SK-N-SH treated with all-trans-retinoic acid at 6 μM for 48 hours (cell line): ENCODE data around the gene TLE2.

Source experiments
- ATAC-seq: fragments of 200-7000 bp; cut with Tn5 transposase; 3 replicates; pipeline ENCODE4 v1.9.1; 2020; ENCODE audit warnings: mild to moderate bottlenecking, moderate library complexity
- BACH2 ChIP-seq: fragments of 250-450 bp; sonication (Bioruptor Pico); IDR thresholded peaks from 2 replicates; pipeline ENCODE4 v1.9.0; 2021; ENCODE audit warnings: mild to moderate bottlenecking, borderline replicate concordance
- CSDC2 ChIP-seq: fragments of 250-450 bp; sonication (Bioruptor Pico); IDR thresholded peaks from 2 replicates; pipeline ENCODE4 v1.5.0; 2020; ENCODE audit warnings: mild to moderate bottlenecking, moderate library complexity
- ESRRG ChIP-seq: fragments of 250-450 bp; sonication (Bioruptor Pico); IDR thresholded peaks from 2 replicates; pipeline ENCODE4 v1.6.1; 2021; ENCODE audit warnings: mild to moderate bottlenecking
- ISL1 ChIP-seq: fragments of 250-450 bp; sonication (Bioruptor Pico); IDR thresholded peaks from 2 replicates; pipeline ENCODE4 v2.1.2; 2022; ENCODE audit warnings: mild to moderate bottlenecking, moderate library complexity
- OSR1 ChIP-seq: fragments of 250-450 bp; sonication (Bioruptor Pico); IDR thresholded peaks from 2 replicates; pipeline ENCODE4 v1.8.0; 2022; ENCODE audit warnings: moderate library complexity, mild to moderate bottlenecking, inconsistent platforms
- PPARA ChIP-seq: fragments of 250-450 bp; sonication (Bioruptor Pico); IDR thresholded peaks from 2 replicates; pipeline ENCODE4 v1.5.0; 2020; ENCODE audit warnings: mild to moderate bottlenecking, borderline replicate concordance
- RARB ChIP-seq: fragments of 250-450 bp; sonication (Bioruptor Pico); IDR thresholded peaks from 2 replicates; pipeline ENCODE4 v1.8.0; 2021; ENCODE audit warnings: mild to moderate bottlenecking, moderate library complexity
- TCF4 ChIP-seq: fragments of 250-450 bp; sonication (Bioruptor Pico); IDR thresholded peaks from 2 replicates; pipeline ENCODE4 v1.8.0; 2021; ENCODE audit warnings: mild to moderate bottlenecking, moderate library complexity, borderline replicate concordance
- TOX ChIP-seq: fragments of 250-450 bp; sonication (Bioruptor Pico); IDR thresholded peaks from 2 replicates; pipeline ENCODE4 v1.8.0; 2021; ENCODE audit warnings: mild to moderate bottlenecking, moderate library complexity, borderline replicate concordance
- ZC3H10 ChIP-seq: fragments of 250-450 bp; sonication (Bioruptor Pico); IDR thresholded peaks from 2 replicates; pipeline ENCODE4 v1.5.1; 2021; ENCODE audit warnings: mild to moderate bottlenecking, moderate library complexity
- ZFP30 ChIP-seq: fragments of 450-650 bp; formaldehyde crosslinking; IDR thresholded peaks from 2 replicates; pipeline ENCODE4 v1.5.0; 2022; ENCODE audit warnings: mild to moderate bottlenecking, moderate library complexity
- ZNF565 ChIP-seq: fragments of 450-650 bp; formaldehyde crosslinking; conservative IDR thresholded peaks from 2 replicates; pipeline ENCODE4 v1.5.0; 2020; ENCODE audit warnings: low read depth, mild to moderate bottlenecking, moderate library complexity
- ZNF70 ChIP-seq: fragments of 450-650 bp; formaldehyde crosslinking; IDR thresholded peaks from 2 replicates; pipeline ENCODE4 v1.5.0; 2020; ENCODE audit warnings: mild to moderate bottlenecking, moderate library complexity
- ZNF8 ChIP-seq: fragments of 450-650 bp; formaldehyde crosslinking; IDR thresholded peaks from 2 replicates; pipeline ENCODE4 v1.5.0; 2020; ENCODE audit warnings: mild to moderate bottlenecking, moderate library complexity
- TF ChIP-seq, protein P1 (sequence below): fragments of 250-450 bp; sonication (Bioruptor Pico); IDR thresholded peaks from 2 replicates; pipeline ENCODE4 v1.5.1; 2021; ENCODE audit warnings: mild to moderate bottlenecking, moderate library complexity
- TF ChIP-seq, protein P2 (sequence below): fragments of 250-450 bp; sonication (Bioruptor Pico); IDR thresholded peaks from 2 replicates; pipeline ENCODE4 v1.5.1; 2020; ENCODE audit warnings: low read depth, mild to moderate bottlenecking, moderate library complexity
- TF ChIP-seq, protein P3 (sequence below): fragments of 250-450 bp; sonication (Bioruptor Pico); IDR thresholded peaks from 2 replicates; pipeline ENCODE4 v1.8.0; 2021; ENCODE audit warnings: low read depth, mild to moderate bottlenecking, moderate library complexity, borderline replicate concordance
- TF ChIP-seq, protein P4 (sequence below): fragments of 250-450 bp; sonication (Bioruptor Pico); IDR thresholded peaks from 2 replicates; pipeline ENCODE4 v1.5.0; 2020; ENCODE audit warnings: mild to moderate bottlenecking, moderate library complexity

Gene TLE2

DNA sequence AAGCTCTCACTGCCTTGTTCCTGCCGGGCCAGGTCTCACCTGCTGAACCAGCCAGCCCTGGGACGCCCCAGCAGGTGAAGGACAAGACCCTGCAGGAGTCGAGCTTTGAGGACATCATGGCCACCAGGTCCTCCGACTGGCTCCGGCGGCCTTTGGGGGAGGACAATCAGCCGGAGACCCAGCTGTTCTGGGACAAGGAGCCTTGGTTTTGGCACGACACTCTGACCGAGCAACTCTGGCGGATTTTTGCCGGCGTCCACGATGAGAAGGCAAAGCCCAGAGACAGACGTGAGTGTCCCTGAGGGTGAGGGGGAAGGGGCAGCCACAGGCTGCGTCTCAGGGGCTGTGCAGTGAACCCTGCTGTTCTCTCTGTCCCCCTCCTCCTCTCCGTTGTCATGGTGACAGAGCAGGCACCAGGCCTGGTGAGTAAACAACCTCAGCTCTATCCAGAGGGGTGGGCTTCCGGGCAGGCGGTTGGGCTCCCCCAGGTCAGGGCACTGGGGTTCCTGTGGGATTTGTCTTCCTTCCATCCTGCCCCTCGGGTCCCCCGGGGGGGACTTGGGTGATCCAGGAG, 42.0 kb downstream of the TLE2 start:
- no peak for ATAC-seq
- TF ChIP-seq, protein P1, sequence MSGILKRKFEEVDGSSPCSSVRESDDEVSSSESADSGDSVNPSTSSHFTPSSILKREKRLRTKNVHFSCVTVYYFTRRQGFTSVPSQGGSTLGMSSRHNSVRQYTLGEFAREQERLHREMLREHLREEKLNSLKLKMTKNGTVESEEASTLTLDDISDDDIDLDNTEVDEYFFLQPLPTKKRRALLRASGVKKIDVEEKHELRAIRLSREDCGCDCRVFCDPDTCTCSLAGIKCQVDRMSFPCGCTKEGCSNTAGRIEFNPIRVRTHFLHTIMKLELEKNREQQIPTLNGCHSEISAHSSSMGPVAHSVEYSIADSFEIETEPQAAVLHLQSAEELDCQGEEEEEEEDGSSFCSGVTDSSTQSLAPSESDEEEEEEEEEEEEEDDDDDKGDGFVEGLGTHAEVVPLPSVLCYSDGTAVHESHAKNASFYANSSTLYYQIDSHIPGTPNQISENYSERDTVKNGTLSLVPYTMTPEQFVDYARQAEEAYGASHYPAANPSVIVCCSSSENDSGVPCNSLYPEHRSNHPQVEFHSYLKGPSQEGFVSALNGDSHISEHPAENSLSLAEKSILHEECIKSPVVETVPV (CRISPR knock-in tag): no peak
- TF ChIP-seq TCF4 (no peak), ZC3H10 (CRISPR knock-in tag) (no peak), CSDC2 (CRISPR knock-in tag) (no peak), BACH2 (CRISPR knock-in tag) (no peak), RARB (CRISPR knock-in tag) (no peak), ZNF8 (CRISPR knock-in tag) (no peak), ESRRG (no peak), ZFP30 (no peak)
- TF ChIP-seq, protein P2, sequence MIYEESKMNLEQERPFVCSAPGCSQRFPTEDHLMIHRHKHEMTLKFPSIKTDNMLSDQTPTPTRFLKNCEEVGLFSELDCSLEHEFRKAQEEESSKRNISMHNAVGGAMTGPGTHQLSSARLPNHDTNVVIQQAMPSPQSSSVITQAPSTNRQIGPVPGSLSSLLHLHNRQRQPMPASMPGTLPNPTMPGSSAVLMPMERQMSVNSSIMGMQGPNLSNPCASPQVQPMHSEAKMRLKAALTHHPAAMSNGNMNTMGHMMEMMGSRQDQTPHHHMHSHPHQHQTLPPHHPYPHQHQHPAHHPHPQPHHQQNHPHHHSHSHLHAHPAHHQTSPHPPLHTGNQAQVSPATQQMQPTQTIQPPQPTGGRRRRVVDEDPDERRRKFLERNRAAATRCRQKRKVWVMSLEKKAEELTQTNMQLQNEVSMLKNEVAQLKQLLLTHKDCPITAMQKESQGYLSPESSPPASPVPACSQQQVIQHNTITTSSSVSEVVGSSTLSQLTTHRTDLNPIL: no peak
- TF ChIP-seq, protein P3, sequence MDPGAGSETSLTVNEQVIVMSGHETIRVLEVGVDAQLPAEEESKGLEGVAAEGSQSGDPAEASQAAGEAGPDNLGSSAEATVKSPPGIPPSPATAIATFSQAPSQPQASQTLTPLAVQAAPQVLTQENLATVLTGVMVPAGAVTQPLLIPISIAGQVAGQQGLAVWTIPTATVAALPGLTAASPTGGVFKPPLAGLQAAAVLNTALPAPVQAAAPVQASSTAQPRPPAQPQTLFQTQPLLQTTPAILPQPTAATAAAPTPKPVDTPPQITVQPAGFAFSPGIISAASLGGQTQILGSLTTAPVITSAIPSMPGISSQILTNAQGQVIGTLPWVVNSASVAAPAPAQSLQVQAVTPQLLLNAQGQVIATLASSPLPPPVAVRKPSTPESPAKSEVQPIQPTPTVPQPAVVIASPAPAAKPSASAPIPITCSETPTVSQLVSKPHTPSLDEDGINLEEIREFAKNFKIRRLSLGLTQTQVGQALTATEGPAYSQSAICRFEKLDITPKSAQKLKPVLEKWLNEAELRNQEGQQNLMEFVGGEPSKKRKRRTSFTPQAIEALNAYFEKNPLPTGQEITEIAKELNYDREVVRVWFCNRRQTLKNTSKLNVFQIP (CRISPR knock-in tag): no peak

DNA sequence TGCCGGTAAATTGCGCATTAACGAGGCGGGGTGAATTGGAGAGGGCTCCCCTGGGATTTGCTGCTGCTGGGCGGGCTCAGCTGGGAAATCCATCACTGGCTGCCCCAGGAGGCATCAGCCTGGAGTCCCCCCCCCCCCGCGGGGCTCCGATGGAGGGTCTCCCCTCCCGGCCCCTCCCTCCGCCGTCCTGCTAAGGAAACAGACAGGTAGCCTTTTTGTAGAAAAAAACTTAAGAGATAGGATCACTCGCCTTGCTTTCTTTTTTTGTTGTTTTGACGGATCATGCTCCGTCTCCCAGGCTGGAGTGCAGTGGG, 44.9 kb downstream of the TLE2 start:
- TF ChIP-seq, protein P4, sequence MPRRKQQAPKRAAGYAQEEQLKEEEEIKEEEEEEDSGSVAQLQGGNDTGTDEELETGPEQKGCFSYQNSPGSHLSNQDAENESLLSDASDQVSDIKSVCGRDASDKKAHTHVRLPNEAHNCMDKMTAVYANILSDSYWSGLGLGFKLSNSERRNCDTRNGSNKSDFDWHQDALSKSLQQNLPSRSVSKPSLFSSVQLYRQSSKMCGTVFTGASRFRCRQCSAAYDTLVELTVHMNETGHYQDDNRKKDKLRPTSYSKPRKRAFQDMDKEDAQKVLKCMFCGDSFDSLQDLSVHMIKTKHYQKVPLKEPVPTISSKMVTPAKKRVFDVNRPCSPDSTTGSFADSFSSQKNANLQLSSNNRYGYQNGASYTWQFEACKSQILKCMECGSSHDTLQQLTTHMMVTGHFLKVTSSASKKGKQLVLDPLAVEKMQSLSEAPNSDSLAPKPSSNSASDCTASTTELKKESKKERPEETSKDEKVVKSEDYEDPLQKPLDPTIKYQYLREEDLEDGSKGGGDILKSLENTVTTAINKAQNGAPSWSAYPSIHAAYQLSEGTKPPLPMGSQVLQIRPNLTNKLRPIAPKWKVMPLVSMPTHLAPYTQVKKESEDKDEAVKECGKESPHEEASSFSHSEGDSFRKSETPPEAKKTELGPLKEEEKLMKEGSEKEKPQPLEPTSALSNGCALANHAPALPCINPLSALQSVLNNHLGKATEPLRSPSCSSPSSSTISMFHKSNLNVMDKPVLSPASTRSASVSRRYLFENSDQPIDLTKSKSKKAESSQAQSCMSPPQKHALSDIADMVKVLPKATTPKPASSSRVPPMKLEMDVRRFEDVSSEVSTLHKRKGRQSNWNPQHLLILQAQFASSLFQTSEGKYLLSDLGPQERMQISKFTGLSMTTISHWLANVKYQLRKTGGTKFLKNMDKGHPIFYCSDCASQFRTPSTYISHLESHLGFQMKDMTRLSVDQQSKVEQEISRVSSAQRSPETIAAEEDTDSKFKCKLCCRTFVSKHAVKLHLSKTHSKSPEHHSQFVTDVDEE: no peak
- TF ChIP-seq, protein P1 (CRISPR knock-in tag): no peak
- TF ChIP-seq, protein P3 (CRISPR knock-in tag): no peak
- no peak for TF ChIP-seq ZNF70 (CRISPR knock-in tag)
- TF ChIP-seq ZFP30: no peak
- no peak for TF ChIP-seq ZNF565 (CRISPR knock-in tag)
- no peak for TF ChIP-seq RARB (CRISPR knock-in tag)
- TF ChIP-seq TCF4: no peak
- TF ChIP-seq, all 23 proteins: peak for 0
- no peak for ATAC-seq

DNA sequence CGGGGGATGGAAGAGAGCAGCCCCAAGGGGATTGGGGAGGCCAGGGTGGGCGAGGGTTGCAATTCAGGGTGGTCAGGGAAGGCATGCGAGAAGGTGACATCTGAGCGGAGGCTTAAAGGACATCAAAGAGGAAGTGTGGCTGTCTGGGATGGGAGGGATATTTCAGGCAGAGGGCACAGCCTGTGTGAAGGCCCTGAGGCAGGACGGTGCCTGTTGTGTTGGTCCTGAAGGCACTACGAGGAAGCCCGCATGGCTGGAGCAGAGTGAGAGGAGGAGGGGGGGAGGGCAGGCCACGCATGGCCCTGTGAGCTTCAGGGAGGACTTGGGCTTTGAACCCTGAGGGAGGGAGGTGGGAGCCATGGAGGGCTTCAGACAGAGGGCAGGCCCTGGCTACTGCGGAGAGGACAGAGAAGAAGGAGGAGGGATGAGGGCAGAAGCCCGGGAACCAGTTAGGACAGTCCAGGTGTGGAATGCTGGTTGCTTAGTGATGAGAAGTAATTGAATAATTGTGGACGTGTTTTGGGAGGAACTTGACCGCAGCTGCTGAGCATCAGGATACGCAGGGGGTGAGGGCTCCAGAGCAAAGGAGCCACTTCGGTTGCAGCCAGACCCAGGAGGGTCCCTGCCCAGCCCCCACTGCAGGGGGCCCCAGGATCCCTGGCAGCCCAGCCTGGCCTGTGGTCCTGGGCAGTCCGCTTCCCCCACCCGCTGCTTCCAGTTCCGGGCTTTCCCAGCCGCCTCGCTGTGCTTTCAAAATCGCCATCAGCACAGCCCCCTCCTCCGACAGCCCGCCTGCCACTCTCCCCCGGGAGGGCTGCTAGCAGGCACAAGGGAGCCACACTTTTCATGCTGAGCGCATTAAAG, 45.5 kb downstream of the TLE2 start:
- peak; percentile 72 for ATAC-seq
- TF ChIP-seq ZC3H10 (CRISPR knock-in tag): no peak
- TF ChIP-seq CSDC2 (CRISPR knock-in tag): no peak
- TF ChIP-seq ZNF70 (CRISPR knock-in tag): no peak
- TF ChIP-seq, protein P3 (CRISPR knock-in tag): no peak
- TF ChIP-seq BACH2 (CRISPR knock-in tag): no peak
- TF ChIP-seq TOX (CRISPR knock-in tag): no peak
- no peak for TF ChIP-seq ISL1 (CRISPR knock-in tag)
- TF ChIP-seq OSR1 (CRISPR knock-in tag): no peak
- TF ChIP-seq, protein P4: no peak
- TF ChIP-seq PPARA (CRISPR knock-in tag): no peak
- TF ChIP-seq, protein P2: no peak
